ENCODE measurements around the gene TPO. TPM values are rescaled to one million over a fixed set of nuclear protein-coding genes. Genes with fewer than 3 reads are reported as not detected.
"Not testable (repeated sequence)": the region's sequence is repeated elsewhere in the genome, so short reads cannot be mapped to it uniquely, and the experiment has no call there.

The TPO gene
- total RNA-seq, 1 donor from 2014 or later: not detected

- H3K4me1 Mint-ChIP-seq: no peaks in the 10 kb centered on the region
- peaks cover 2% of the 10 kb centered on the region for H3K9me3 Mint-ChIP-seq
- no peak overlapping the region for H3K27ac Mint-ChIP-seq
- H3K36me3 Mint-ChIP-seq (ENCODE audit: low read depth): no peaks in the 10 kb centered on the region
- DNase-seq (no peak), ATAC-seq (ENCODE audit: low read depth) (no peak)
- intact Hi-C loops (cut with micrococcal nuclease): no loop called here
- peaks cover 7% of the 10 kb centered on the region for H3K27me3 Mint-ChIP-seq
- ChIA-PET POLR2A (no interaction called here), CTCF (no interaction called here)
- H3K4me3 Mint-ChIP-seq: no peak overlapping the region
- TF ChIP-seq CTCF (IDR thresholded peaks at IDR 0.05): no peak
Measured at GRCh38 chr2:1571477-1572417, 158.5 kb downstream of the TPO start.

GRCh38 chr2:1572638-1573037 is 159.4 kb downstream of the TPO start:
- Mint-ChIP-seq H3K4me1 (no peaks in the 10 kb centered on the region), H3K27ac (no peak overlapping the region), H3K4me3 (no peak overlapping the region), H3K27me3 (peaks cover 7% of the 10 kb centered on the region), H3K9me3 (peaks cover 2% of the 10 kb centered on the region), H3K36me3 (ENCODE audit: low read depth) (no peaks in the 10 kb centered on the region)
- ChIA-PET POLR2A (no interaction called here), CTCF (no interaction called here)
- ATAC-seq (ENCODE audit: low read depth): no peak
- DNase-seq: no peak
- TF ChIP-seq CTCF (IDR thresholded peaks at IDR 0.05): no peak
- intact Hi-C loops (cut with micrococcal nuclease): no loop called here

GRCh38 chr2:1577846-1578245 is 164.6 kb downstream of the TPO start:
- H3K9me3 Mint-ChIP-seq: no peaks in the 10 kb centered on the region
- H3K4me3 Mint-ChIP-seq: no peak overlapping the region
- H3K36me3 Mint-ChIP-seq (ENCODE audit: low read depth): no peaks in the 10 kb centered on the region
- H3K4me1 Mint-ChIP-seq: no peaks in the 10 kb centered on the region
- ChIA-PET CTCF (no interaction called here), POLR2A (no interaction called here)
- DNase-seq (no peak), ATAC-seq (ENCODE audit: low read depth) (no peak)
- TF ChIP-seq CTCF (IDR thresholded peaks at IDR 0.05): no peak
- H3K27ac Mint-ChIP-seq: no peak overlapping the region
- intact Hi-C loops (cut with micrococcal nuclease): no loop called here
- H3K27me3 Mint-ChIP-seq: peaks cover 12% of the 10 kb centered on the region

- ATAC-seq (ENCODE audit: low read depth); H3K9me3 Mint-ChIP-seq; H3K4me3 Mint-ChIP-seq; DNase-seq; POLR2A ChIA-PET; H3K4me1 Mint-ChIP-seq; CTCF ChIA-PET; H3K36me3 Mint-ChIP-seq (ENCODE audit: low read depth); H3K27ac Mint-ChIP-seq; intact Hi-C loops (cut with micrococcal nuclease): not testable (repeated sequence)
- H3K27me3 Mint-ChIP-seq: peaks cover 12% of the 10 kb centered on the region
Measured at GRCh38 chr2:1581257-1581964, 168.1 kb downstream of the TPO start.

- H3K4me3 Mint-ChIP-seq: no peak overlapping the region
- ATAC-seq (ENCODE audit: low read depth): no peak
- peaks cover 12% of the 10 kb centered on the region for H3K27me3 Mint-ChIP-seq
- ChIA-PET POLR2A (no interaction called here), CTCF (no interaction called here)
- no peaks in the 10 kb centered on the region for H3K4me1 Mint-ChIP-seq
- no peaks in the 10 kb centered on the region for H3K36me3 Mint-ChIP-seq (ENCODE audit: low read depth)
- intact Hi-C loops (cut with micrococcal nuclease): no loop called here
- no peak overlapping the region for H3K27ac Mint-ChIP-seq
- DNase-seq: no peak
- no peaks in the 10 kb centered on the region for H3K9me3 Mint-ChIP-seq
- no peak for TF ChIP-seq CTCF (IDR thresholded peaks at IDR 0.05)
Measured at GRCh38 chr2:1581965-1582625, 168.8 kb downstream of the TPO start.

All from activated B cell treated with CpG ODN at 0.5 μM for 24 hours (primary cell).